ENCODE data around the gene CIB1. TPM values are rescaled to one million over a fixed set of nuclear protein-coding genes. Genes with fewer than 3 reads are reported as not detected.

The CIB1 gene
- total RNA-seq, 1 experiment from 2014 or later = 45.6 TPM

DNA sequence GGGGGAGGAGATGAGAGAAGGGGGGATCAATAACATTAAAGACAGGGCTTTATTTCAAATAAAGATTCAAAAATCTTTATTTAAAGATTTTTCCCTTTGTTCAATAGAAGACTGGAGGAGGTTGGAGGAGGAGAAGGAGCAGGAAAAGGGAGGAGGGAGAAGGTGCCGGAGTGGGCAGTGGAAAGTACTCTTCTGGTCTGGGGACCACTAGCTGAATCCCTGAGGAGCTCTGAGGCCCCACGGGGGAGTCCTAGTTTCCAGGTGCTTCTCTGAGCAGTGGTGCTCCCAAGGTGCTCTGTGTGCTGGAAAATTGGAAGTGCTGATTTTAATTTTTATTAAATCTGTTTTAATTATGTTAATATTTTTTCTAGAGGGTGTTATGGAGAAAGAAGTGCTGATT, 52.0 kb downstream of the CIB1 start:
- no TSS peak for BruUV-seq (replicated peaks)
- DNase-seq (ENCODE audit: unreplicated experiment) = no peak
- ChIA-PET CTCF (interaction anchor here (0.6 to 1.2 kb wide), 2 partner anchors 9 to 20 kb away, joined by 3 to 5 read pairs; no protein-coding TSS in a partner anchor), POLR2A (interaction anchor here (0.7 to 1.8 kb wide), 5 partner anchors 10 to 52 kb away, joined by 3 to 7 read pairs (median 5); partner anchors contain the start of genes CIB1 and GDPGP1)
- TF ChIP-seq, protein P1, sequence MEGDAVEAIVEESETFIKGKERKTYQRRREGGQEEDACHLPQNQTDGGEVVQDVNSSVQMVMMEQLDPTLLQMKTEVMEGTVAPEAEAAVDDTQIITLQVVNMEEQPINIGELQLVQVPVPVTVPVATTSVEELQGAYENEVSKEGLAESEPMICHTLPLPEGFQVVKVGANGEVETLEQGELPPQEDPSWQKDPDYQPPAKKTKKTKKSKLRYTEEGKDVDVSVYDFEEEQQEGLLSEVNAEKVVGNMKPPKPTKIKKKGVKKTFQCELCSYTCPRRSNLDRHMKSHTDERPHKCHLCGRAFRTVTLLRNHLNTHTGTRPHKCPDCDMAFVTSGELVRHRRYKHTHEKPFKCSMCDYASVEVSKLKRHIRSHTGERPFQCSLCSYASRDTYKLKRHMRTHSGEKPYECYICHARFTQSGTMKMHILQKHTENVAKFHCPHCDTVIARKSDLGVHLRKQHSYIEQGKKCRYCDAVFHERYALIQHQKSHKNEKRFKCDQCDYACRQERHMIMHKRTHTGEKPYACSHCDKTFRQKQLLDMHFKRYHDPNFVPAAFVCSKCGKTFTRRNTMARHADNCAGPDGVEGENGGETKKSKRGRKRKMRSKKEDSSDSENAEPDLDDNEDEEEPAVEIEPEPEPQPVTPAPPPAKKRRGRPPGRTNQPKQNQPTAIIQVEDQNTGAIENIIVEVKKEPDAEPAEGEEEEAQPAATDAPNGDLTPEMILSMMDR (IDR thresholded peaks at IDR 0.05; ENCODE audit: unreplicated experiment) = no peak
- Mint-ChIP-seq H3K36me3 (ENCODE audit: insufficient read depth, unreplicated experiment) (peaks cover 11% of the 10 kb centered on the region), H3K4me3 (ENCODE audit: unreplicated experiment) (no peak overlapping the region), H3K4me1 (ENCODE audit: insufficient read depth, unreplicated experiment) (peaks cover 15% of the 10 kb centered on the region), H3K9me3 (ENCODE audit: unreplicated experiment) (no peaks in the 10 kb centered on the region), H3K27ac (ENCODE audit: low read depth, unreplicated experiment) (no peak overlapping the region), H3K27me3 (ENCODE audit: insufficient read depth, unreplicated experiment) (no peaks in the 10 kb centered on the region)
- intact Hi-C loops (cut with micrococcal nuclease) = no loop called here

Other genes with a start within 250 kb of the CIB1 start
- gene ZNF710, start 232.6 kb downstream of the CIB1 start, total RNA-seq (2022) = 27.3 and 32.2 TPM in 2 replicates
- 4.2 and 10.2 TPM in 2 replicates for gene IDH2, start 131.5 kb downstream of the CIB1 start, total RNA-seq (2022)
- 38.6 and 46.4 TPM in 2 replicates for gene SEMA4B, start 32.6 kb downstream of the CIB1 start, total RNA-seq (2022)
- gene GDPGP1, start 268 bp upstream of the CIB1 start, total RNA-seq (2022) = 3.4 and 6.6 TPM in 2 replicates
- gene TTLL13, start 15.6 kb upstream of the CIB1 start, total RNA-seq (2022) = 0.47 TPM in 1 of 2 replicates, not detected in the other
- gene NGRN, start 31.7 kb upstream of the CIB1 start, total RNA-seq (2022) = 70.5 and 77.0 TPM in 2 replicates
- gene ZNF774, start 118.3 kb upstream of the CIB1 start, total RNA-seq (2022) = 2.6 and 4.8 TPM in 2 replicates
- 264 and 284 TPM in 2 replicates for gene IQGAP1, start 154.3 kb upstream of the CIB1 start, total RNA-seq (2022)

All from MCF 10A (cell line).